OCI-LY1 (cell line): ENCODE results near the gene HCN4.

Experiments
- EZH2 ChIP-seq: fragments of 200-600 bp; sonication (generic), shearing (Covaris generic); IDR thresholded peaks from 2 replicates; pipeline ENCODE4 v1.8.0; 2017; ENCODE audit warnings: borderline replicate concordance, mixed run types, mild to moderate bottlenecking, antibody characterized with exemption, low read length, moderate library complexity, mixed read lengths
- TF ChIP-seq, protein P1 (sequence below): fragments of 200-600 bp; sonication (generic), shearing (Covaris generic); IDR thresholded peaks from 2 replicates; pipeline ENCODE4 v1.5.1; 2017; ENCODE audit warnings: mild to moderate bottlenecking, antibody characterized with exemption, low read length, moderate library complexity, mixed read lengths

- TF ChIP-seq, protein P1, sequence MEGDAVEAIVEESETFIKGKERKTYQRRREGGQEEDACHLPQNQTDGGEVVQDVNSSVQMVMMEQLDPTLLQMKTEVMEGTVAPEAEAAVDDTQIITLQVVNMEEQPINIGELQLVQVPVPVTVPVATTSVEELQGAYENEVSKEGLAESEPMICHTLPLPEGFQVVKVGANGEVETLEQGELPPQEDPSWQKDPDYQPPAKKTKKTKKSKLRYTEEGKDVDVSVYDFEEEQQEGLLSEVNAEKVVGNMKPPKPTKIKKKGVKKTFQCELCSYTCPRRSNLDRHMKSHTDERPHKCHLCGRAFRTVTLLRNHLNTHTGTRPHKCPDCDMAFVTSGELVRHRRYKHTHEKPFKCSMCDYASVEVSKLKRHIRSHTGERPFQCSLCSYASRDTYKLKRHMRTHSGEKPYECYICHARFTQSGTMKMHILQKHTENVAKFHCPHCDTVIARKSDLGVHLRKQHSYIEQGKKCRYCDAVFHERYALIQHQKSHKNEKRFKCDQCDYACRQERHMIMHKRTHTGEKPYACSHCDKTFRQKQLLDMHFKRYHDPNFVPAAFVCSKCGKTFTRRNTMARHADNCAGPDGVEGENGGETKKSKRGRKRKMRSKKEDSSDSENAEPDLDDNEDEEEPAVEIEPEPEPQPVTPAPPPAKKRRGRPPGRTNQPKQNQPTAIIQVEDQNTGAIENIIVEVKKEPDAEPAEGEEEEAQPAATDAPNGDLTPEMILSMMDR: no peak
- no peak for TF ChIP-seq EZH2
These were observed 48.1 kb downstream of the HCN4 start for GRCh38 chr15:73320619-73321180.
